DMS79 treated with DMSO at 0.1 percent for 48 hours (cell line): ENCODE data around the gene POLG.

Experiments used
- DNase-seq: peaks from one replicate; lab custom pipeline; 2025; lab: John Stamatoyannopoulos, UW

POLG gene

GRCh38 chr15:89334510-89335297 lies at the start of gene POLG:
Gene POLG, minus strand, starts transcription at chr15:89334824. Its CDS starts 1,070 bp downstream, at chr15:89333754.
- DNase-seq: peak; percentile 86

GRCh38 chr15:89384176-89384604 lies 49.6 kb upstream of the POLG start:
- no peak for DNase-seq

GRCh38 chr15:89383365-89384175 lies 48.9 kb upstream of the POLG start:
- DNase-seq: peak; percentile 80

- no peak for DNase-seq
Measured at GRCh38 chr15:89381888-89382686, 47.5 kb upstream of the POLG start.

GRCh38 chr15:89381331-89381730 lies 46.7 kb upstream of the POLG start:
- no peak for DNase-seq

GRCh38 chr15:89379818-89380217 lies 45.2 kb upstream of the POLG start:
- DNase-seq: no peak

- DNase-seq: no peak
Measured at GRCh38 chr15:89379251-89379695, 44.6 kb upstream of the POLG start.

- DNase-seq: no peak
Measured at GRCh38 chr15:89378296-89379151, 43.9 kb upstream of the POLG start.

GRCh38 chr15:89377842-89378295 lies 43.2 kb upstream of the POLG start:
- DNase-seq: no peak

GRCh38 chr15:89377024-89377841 lies 42.6 kb upstream of the POLG start:
- no peak for DNase-seq

GRCh38 chr15:89376388-89376787 lies 41.8 kb upstream of the POLG start:
- DNase-seq: no peak

GRCh38 chr15:89375093-89376005 lies 40.7 kb upstream of the POLG start:
- no peak for DNase-seq

- DNase-seq: no peak
Measured at GRCh38 chr15:89374086-89374981, 39.7 kb upstream of the POLG start.

GRCh38 chr15:89372069-89372935 lies 37.7 kb upstream of the POLG start:
- no peak for DNase-seq

- DNase-seq: no peak
Measured at GRCh38 chr15:89371228-89372044, 36.8 kb upstream of the POLG start.

- DNase-seq: no peak
Measured at GRCh38 chr15:89370978-89371227, 36.3 kb upstream of the POLG start.
